HEK293 (cell line): ENCODE measurements around the gene ATP5ME.
A peak's percentile ranks its signal among the peaks of the same experiment; 100 is the strongest.

ENCODE experiments used
- BCL11A ChIP-seq: fragments of 450-650 bp; formaldehyde crosslinking; IDR thresholded peaks from 2 replicates; pipeline ENCODE4 v1.5.1; 2016; ENCODE audit warnings: low read depth, missing biosample characterization, missing genetic modification characterization
- BCL6B ChIP-seq: fragments of 450-650 bp; formaldehyde crosslinking; IDR thresholded peaks from 2 replicates; pipeline ENCODE4 v1.5.1; 2017; ENCODE audit warnings: missing biosample characterization, missing genetic modification characterization
- GFI1B ChIP-seq: fragments of 450-650 bp; formaldehyde crosslinking; IDR thresholded peaks from 2 replicates; pipeline ENCODE4 v1.5.1; 2016; ENCODE audit warnings: missing biosample characterization, missing genetic modification characterization
- GLIS1 ChIP-seq: fragments of 450-650 bp; formaldehyde crosslinking; IDR thresholded peaks from 2 replicates; pipeline ENCODE4 v1.5.1; 2016; ENCODE audit warnings: missing biosample characterization, missing genetic modification characterization
- HOXA7 ChIP-seq: sonication (generic); formaldehyde crosslinking; IDR thresholded peaks from 2 replicates; pipeline ENCODE4 v1.8.1; 2022; ENCODE audit warnings: missing genetic modification reagents, borderline replicate concordance
- KLF1 ChIP-seq: fragments of 450-650 bp; formaldehyde crosslinking; IDR thresholded peaks from 2 replicates; pipeline ENCODE4 v1.5.1; 2016; ENCODE audit warnings: missing biosample characterization, missing genetic modification characterization
- KLF10 ChIP-seq: fragments of 450-650 bp; IDR thresholded peaks from 2 replicates; pipeline ENCODE4 v1.5.1; 2018; ENCODE audit warnings: missing biosample characterization, mild to moderate bottlenecking, missing genetic modification characterization
- KLF7 ChIP-seq: fragments of 450-650 bp; formaldehyde crosslinking; IDR thresholded peaks from 2 replicates; pipeline ENCODE4 v1.5.1; 2016; ENCODE audit warnings: missing biosample characterization, missing genetic modification characterization, borderline replicate concordance
- MZF1 ChIP-seq: fragments of 450-650 bp; formaldehyde crosslinking; IDR thresholded peaks from 2 replicates; pipeline ENCODE4 v1.5.1; 2017; ENCODE audit warnings: missing biosample characterization, missing genetic modification characterization, borderline replicate concordance
- WT1 ChIP-seq: fragments of 450-650 bp; formaldehyde crosslinking; IDR thresholded peaks from 2 replicates; pipeline ENCODE4 v1.5.1; 2016; ENCODE audit warnings: missing biosample characterization, missing genetic modification characterization
- ZBTB1 ChIP-seq: fragments of 450-650 bp; formaldehyde crosslinking; IDR thresholded peaks from 2 replicates; pipeline ENCODE4 v1.5.1; 2016; ENCODE audit warnings: missing biosample characterization, missing genetic modification characterization
- ZBTB11 ChIP-seq: fragments of 450-650 bp; formaldehyde crosslinking; conservative IDR thresholded peaks from 2 replicates; pipeline ENCODE4 v1.5.1; 2016; ENCODE audit warnings: low read depth, missing biosample characterization, missing genetic modification characterization
- ZBTB26 ChIP-seq: fragments of 450-650 bp; formaldehyde crosslinking; optimal IDR thresholded peaks from 2 replicates; pipeline ENCODE3; 2016; ENCODE audit warnings: missing biosample characterization, mild to moderate bottlenecking, missing genetic modification characterization
- ZNF114 ChIP-seq: fragments of 450-650 bp; formaldehyde crosslinking; IDR thresholded peaks from 2 replicates; pipeline ENCODE4 v1.5.0; 2017; ENCODE audit warnings: missing biosample characterization, missing genetic modification characterization
- ZNF155 ChIP-seq: fragments of 450-650 bp; formaldehyde crosslinking; IDR thresholded peaks from 2 replicates; pipeline ENCODE4 v1.5.1; 2016; ENCODE audit warnings: missing biosample characterization, missing genetic modification characterization
- ZNF18 ChIP-seq: fragments of 450-650 bp; formaldehyde crosslinking; IDR thresholded peaks from 2 replicates; pipeline ENCODE4 v1.5.1; 2016; ENCODE audit warnings: missing biosample characterization, missing genetic modification characterization
- ZNF248 ChIP-seq: fragments of 450-650 bp; formaldehyde crosslinking; IDR thresholded peaks from 2 replicates; pipeline ENCODE4 v1.5.1; 2017; ENCODE audit warnings: missing biosample characterization, missing genetic modification characterization
- ZNF341 ChIP-seq: fragments of 450-650 bp; formaldehyde crosslinking; IDR thresholded peaks from 2 replicates; pipeline ENCODE4; 2016; ENCODE audit warnings: low read depth, missing biosample characterization, missing genetic modification characterization
- ZNF37A ChIP-seq: fragments of 450-650 bp; IDR thresholded peaks from 2 replicates; pipeline ENCODE4 v1.5.1; 2018; ENCODE audit warnings: missing biosample characterization, missing genetic modification characterization
- ZNF391 ChIP-seq: fragments of 450-650 bp; formaldehyde crosslinking; IDR thresholded peaks from 2 replicates; pipeline ENCODE4 v1.5.1; 2016; ENCODE audit warnings: low read depth, missing biosample characterization, missing genetic modification characterization, borderline replicate concordance
- ZNF530 ChIP-seq: fragments of 450-650 bp; formaldehyde crosslinking; IDR thresholded peaks from 2 replicates; pipeline ENCODE4 v1.5.1; 2016; ENCODE audit warnings: low read depth, missing biosample characterization, missing genetic modification characterization
- ZNF560 ChIP-seq: fragments of 450-650 bp; formaldehyde crosslinking; IDR thresholded peaks from 2 replicates; pipeline ENCODE4 v1.5.1; 2017; ENCODE audit warnings: missing biosample characterization, missing genetic modification characterization, borderline replicate concordance
- ZNF654 ChIP-seq: fragments of 450-650 bp; formaldehyde crosslinking; IDR thresholded peaks from 2 replicates; pipeline ENCODE4 v1.5.1; 2016; ENCODE audit warnings: low read depth, missing biosample characterization, missing genetic modification characterization
- ZNF670 ChIP-seq: fragments of 450-650 bp; formaldehyde crosslinking; IDR thresholded peaks from 2 replicates; pipeline ENCODE4 v1.5.1; 2016; ENCODE audit warnings: missing biosample characterization, missing genetic modification characterization, low read depth
- ZNF76 ChIP-seq: fragments of 450-650 bp; formaldehyde crosslinking; IDR thresholded peaks from 2 replicates; pipeline ENCODE4; 2016; ENCODE audit warnings: low read depth, missing biosample characterization, missing genetic modification characterization, borderline replicate concordance
- ZNF776 ChIP-seq: fragments of 450-650 bp; formaldehyde crosslinking; IDR thresholded peaks from 2 replicates; pipeline ENCODE4 v1.5.0; 2017; ENCODE audit warnings: missing biosample characterization, missing genetic modification characterization, borderline replicate concordance
- ZNF792 ChIP-seq: fragments of 450-650 bp; formaldehyde crosslinking; IDR thresholded peaks from 2 replicates; pipeline ENCODE4 v1.5.1; 2016; ENCODE audit warnings: missing biosample characterization, missing genetic modification characterization
- TF ChIP-seq, protein P1 (sequence below): fragments of 450-650 bp; formaldehyde crosslinking; IDR thresholded peaks from 2 replicates; pipeline ENCODE4 v1.5.1; 2016; ENCODE audit warnings: missing biosample characterization, missing genetic modification characterization
- TF ChIP-seq, protein P2 (sequence below): fragments of 450-650 bp; formaldehyde crosslinking; IDR thresholded peaks from 2 replicates; pipeline ENCODE4 v1.5.1; 2017; ENCODE audit warnings: missing biosample characterization, missing genetic modification characterization

ATP5ME gene

GRCh38 chr4:674172-675035, at the start of gene ATP5ME, which contains the start of gene MYL5 (continued):
- TF ChIP-seq KLF10 (peak; percentile 41; the same call in 1 of the 2 replicates), ZNF37A (tag by site-specific recombination) (no peak), ZNF560 (no peak), KLF7 (peak; percentile 48; the same call in 1 of the 2 replicates), ZNF248 (tag by site-specific recombination) (no peak), ZBTB11 (tag by site-specific recombination) (peak; percentile 85), ZNF654 (tag by site-specific recombination) (no peak), ZNF776 (no peak), WT1 (tag by site-specific recombination) (no peak), BCL11A (no peak), GLIS1 (peak; percentile 70), ZNF530 (tag by site-specific recombination) (no peak), MZF1 (tag by site-specific recombination) (no peak), GFI1B (tag by site-specific recombination) (no peak), HOXA7 (CRISPR knock-in tag) (no peak), KLF1 (tag by site-specific recombination) (peak; percentile 63; the same call in 1 of the 2 replicates), ZNF341 (tag by site-specific recombination) (no peak), ZNF114 (tag by site-specific recombination) (no peak), ZNF670 (tag by site-specific recombination) (no peak), ZNF155 (tag by site-specific recombination) (no peak), BCL6B (tag by site-specific recombination) (no peak), ZNF18 (tag by site-specific recombination) (no peak), ZBTB26 (peak; percentile 98), ZBTB1 (tag by site-specific recombination) (no peak), ZNF76 (tag by site-specific recombination) (peak; percentile 46; the same call in 1 of the 2 replicates), ZNF792 (tag by site-specific recombination) (no peak), ZNF391 (tag by site-specific recombination) (no peak)
- TF ChIP-seq, protein P1, sequence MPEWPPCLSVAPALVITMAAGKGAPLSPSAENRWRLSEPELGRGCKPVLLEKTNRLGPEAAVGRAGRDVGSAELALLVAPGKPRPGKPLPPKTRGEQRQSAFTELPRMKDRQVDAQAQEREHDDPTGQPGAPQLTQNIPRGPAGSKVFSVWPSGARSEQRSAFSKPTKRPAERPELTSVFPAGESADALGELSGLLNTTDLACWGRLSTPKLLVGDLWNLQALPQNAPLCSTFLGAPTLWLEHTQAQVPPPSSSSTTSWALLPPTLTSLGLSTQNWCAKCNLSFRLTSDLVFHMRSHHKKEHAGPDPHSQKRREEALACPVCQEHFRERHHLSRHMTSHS (tag by site-specific recombination) = no peak
- TF ChIP-seq, protein P2, sequence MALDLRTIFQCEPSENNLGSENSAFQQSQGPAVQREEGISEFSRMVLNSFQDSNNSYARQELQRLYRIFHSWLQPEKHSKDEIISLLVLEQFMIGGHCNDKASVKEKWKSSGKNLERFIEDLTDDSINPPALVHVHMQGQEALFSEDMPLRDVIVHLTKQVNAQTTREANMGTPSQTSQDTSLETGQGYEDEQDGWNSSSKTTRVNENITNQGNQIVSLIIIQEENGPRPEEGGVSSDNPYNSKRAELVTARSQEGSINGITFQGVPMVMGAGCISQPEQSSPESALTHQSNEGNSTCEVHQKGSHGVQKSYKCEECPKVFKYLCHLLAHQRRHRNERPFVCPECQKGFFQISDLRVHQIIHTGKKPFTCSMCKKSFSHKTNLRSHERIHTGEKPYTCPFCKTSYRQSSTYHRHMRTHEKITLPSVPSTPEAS (tag by site-specific recombination) = no peak
